ENCODE measurements around the gene ZNF330. TPM values are rescaled to one million over a fixed set of nuclear protein-coding genes. Genes with fewer than 3 reads are reported as not detected.

ZNF330 gene
- total RNA-seq, 6 experiments from 2014 or later, result 11.8 to 33.5 (median 26.0) TPM

Other genes starting within 250 kb of the ZNF330 start
- 1 to 10 TPM; 1.2 to 1.8 (median 1.5) TPM for gene RNF150, start 87.4 kb upstream of the ZNF330 start, total RNA-seq

Measured in right lobe of liver (tissue), 5 donors.